Astrocyte (in vitro differentiated cells and primary cell): ENCODE results near the gene MPP3.

ENCODE experiments used
- CTCF ChIP-seq: IDR thresholded peaks from 2 replicates; pipeline ENCODE4 v1.5.1; 2011; ENCODE audit warnings: low read depth, mild to moderate bottlenecking, inconsistent platforms, low read length, moderate library complexity; ENCODE audit not compliant: insufficient read depth
- EZH2 ChIP-seq: IDR thresholded peaks from 2 replicates; pipeline ENCODE4 v1.6.1; 2012; ENCODE audit warnings: mild to moderate bottlenecking, low read length, inconsistent platforms; ENCODE audit not compliant: insufficient read depth

GRCh38 chr17:43757171-43757660, 75.7 kb downstream of the MPP3 start:
- no peak for TF ChIP-seq CTCF
- TF ChIP-seq EZH2: no peak
